ENCODE measurements around the gene E4F1. TPM values are rescaled to one million over a fixed set of nuclear protein-coding genes. Genes with fewer than 3 reads are reported as not detected.

E4F1 gene
- total RNA-seq, 1 donor from 2014 or later = 13.5 TPM

GRCh38 chr16:2189252-2189893, 34.0 kb upstream of the E4F1 start:
- peaks cover 17% of the 10 kb centered on the region for H3K27me3 ChIP-seq (ENCODE audit: low read depth)
- no peak for DNase-seq
- peaks cover 4% of the 10 kb centered on the region for H3K4me1 ChIP-seq
- no peaks in the 10 kb centered on the region for H3K36me3 ChIP-seq
- H3K4me3 ChIP-seq = no peak overlapping the region
- H3K9me3 ChIP-seq (replicated peaks) = no peaks in the 10 kb centered on the region
- TF ChIP-seq CTCF (IDR thresholded peaks at IDR 0.05; ENCODE audit: borderline replicate concordance) = no peak
- no peak overlapping the region for H3K27ac ChIP-seq (replicated peaks)
- intact Hi-C loops (cut with micrococcal nuclease) = no loop called here

DNA sequence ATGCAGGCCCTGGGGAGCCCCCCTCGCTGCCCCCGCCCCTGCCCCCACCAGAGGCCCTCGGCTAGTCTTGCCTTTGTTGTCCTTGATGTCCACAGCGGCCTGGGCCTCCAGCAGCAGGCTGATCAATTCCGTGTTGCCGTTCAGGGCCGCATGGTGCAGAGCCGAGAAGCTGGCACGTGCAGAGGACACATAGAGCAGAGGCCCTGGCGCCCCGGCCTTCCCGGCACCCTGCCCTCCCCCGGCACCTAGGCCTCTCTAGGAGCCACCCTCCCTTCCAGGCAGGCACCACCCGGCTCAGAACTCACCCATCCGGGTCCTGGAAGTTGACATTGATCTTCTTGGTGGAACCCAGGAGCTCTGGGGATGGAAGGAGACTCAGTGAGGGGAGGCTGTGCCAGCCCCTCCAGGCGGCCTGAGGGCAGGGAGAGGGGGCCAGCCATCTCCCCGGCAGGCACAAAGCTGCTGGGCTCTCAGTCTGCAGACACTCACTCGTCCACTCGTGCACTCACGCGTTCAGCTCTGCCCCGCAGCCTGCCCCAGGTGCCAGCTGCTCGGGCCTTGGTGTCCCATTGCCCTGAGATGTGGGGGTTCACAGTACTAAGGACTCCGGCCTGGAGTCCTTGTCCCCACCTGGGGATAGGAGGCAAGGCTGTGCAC, 33.3 kb upstream of the E4F1 start:
- H3K27ac ChIP-seq (replicated peaks) = no peak overlapping the region
- intact Hi-C loops (cut with micrococcal nuclease) = no loop called here
- no peak overlapping the region for H3K4me3 ChIP-seq
- no peak for DNase-seq
- peaks cover 6% of the 10 kb centered on the region for H3K4me1 ChIP-seq
- TF ChIP-seq CTCF (IDR thresholded peaks at IDR 0.05; ENCODE audit: borderline replicate concordance) = no peak
- peaks cover 25% of the 10 kb centered on the region for H3K27me3 ChIP-seq (ENCODE audit: low read depth)
- H3K36me3 ChIP-seq = no peaks in the 10 kb centered on the region
- H3K9me3 ChIP-seq (replicated peaks) = no peaks in the 10 kb centered on the region

DNA sequence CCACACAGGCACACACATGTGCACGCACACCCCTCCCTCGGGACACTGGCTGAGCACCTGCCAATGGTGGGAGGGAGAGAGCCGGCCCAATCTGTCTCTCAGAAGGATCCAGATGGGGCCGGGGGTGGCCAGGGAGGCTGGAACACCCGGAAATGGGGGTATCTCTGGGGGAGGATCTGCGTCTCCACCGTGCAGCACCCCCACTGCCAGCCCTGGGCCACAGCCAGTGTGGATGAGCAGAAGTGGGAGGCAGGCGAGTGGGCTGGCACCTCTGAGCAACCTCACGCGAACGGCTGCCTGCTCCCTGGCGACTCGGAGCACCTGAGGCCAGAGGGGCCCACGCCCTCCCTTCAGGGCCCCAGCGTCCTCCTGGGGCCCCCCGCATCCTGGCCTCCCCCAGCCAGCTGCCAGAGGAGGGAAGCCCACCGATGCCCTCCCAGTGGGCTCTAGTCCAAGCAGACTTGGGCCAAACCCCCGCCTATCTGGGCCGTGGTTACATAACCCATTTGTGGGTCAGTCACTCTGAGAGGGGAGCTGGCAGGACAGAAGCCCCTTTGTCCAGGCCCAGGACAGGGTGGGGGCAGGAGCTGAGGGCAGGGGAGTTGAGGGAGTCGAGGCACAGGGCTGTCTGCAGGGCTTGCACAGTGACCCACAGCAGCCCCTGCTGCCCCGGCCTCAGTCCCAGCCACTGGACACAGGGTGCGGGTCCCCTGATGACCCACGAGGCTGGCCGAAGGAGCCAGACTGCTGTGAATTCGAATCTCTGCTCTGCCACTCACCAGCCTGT, 32.5 kb upstream of the E4F1 start:
- H3K27ac ChIP-seq (replicated peaks) = peak overlapping the region; percentile 45
- H3K4me1 ChIP-seq = peaks cover 13% of the 10 kb centered on the region
- no peak overlapping the region for H3K4me3 ChIP-seq
- no peaks in the 10 kb centered on the region for H3K36me3 ChIP-seq
- peaks cover 32% of the 10 kb centered on the region for H3K27me3 ChIP-seq (ENCODE audit: low read depth)
- intact Hi-C loops (cut with micrococcal nuclease) = no loop called here
- no peaks in the 10 kb centered on the region for H3K9me3 ChIP-seq (replicated peaks)
- DNase-seq = no peak
- no peak for TF ChIP-seq CTCF (IDR thresholded peaks at IDR 0.05; ENCODE audit: borderline replicate concordance)

DNA sequence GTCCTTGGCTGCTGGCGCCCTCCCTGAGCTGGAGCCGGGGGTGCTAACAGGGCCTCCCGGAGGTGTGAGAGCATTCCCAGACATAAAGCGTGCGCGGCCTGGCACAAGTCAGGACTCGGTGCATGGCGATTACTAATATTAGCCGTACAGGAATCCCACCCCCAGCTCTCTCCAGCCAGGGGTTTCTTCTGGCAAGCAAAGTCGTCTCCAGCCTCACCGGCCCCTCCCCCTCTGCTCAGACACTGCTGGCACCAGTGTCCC, 32.0 kb upstream of the E4F1 start:
- Histone ChIP-seq H3K27me3 (ENCODE audit: low read depth) (peaks cover 36% of the 10 kb centered on the region), H3K4me3 (no peak overlapping the region), H3K27ac (replicated peaks) (peak overlapping the region; percentile 45), H3K36me3 (no peaks in the 10 kb centered on the region), H3K9me3 (replicated peaks) (no peaks in the 10 kb centered on the region), H3K4me1 (peaks cover 16% of the 10 kb centered on the region)
- no peak for TF ChIP-seq CTCF (IDR thresholded peaks at IDR 0.05; ENCODE audit: borderline replicate concordance)
- intact Hi-C loops (cut with micrococcal nuclease) = no loop called here
- no peak for DNase-seq

DNA sequence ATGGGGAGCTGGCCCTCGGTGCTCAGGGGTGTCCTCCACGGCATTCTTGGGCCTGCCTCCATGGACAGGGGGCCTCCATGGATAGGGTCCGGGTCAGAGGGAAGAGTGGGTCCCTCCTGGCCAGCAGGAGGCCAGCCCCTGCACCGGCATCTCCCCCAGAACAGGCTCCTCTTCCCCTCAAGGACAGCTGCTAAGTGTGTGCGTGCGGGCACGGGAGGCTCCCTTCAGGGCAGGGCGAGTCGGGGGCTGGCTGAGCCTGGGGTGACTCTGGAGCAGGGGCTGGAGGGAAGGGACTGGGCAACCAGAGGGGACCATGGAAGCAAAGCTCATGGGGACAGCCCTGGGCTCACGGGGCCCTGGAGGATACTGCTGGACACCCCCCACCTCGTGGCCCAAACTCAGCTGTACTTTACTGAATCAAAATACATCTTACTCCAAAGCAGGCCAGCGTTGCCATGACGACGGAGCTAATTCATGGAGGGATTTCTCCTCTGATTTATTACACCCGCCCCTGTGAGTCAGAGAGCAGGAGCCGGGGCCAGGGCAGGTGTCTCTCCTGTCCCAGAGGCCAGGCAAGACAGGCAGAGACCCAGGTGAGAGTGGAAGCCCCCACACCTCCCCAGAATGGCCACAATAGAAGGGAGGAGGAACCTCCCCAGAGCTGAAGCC, 29.1 kb upstream of the E4F1 start:
- Histone ChIP-seq H3K27ac (replicated peaks) (no peak overlapping the region), H3K4me3 (no peak overlapping the region), H3K4me1 (peaks cover 16% of the 10 kb centered on the region), H3K9me3 (replicated peaks) (no peaks in the 10 kb centered on the region), H3K36me3 (no peaks in the 10 kb centered on the region), H3K27me3 (ENCODE audit: low read depth) (peaks cover 61% of the 10 kb centered on the region)
- intact Hi-C loops (cut with micrococcal nuclease) = no loop called here
- DNase-seq = no peak
- no peak for TF ChIP-seq CTCF (IDR thresholded peaks at IDR 0.05; ENCODE audit: borderline replicate concordance)

Data from left ventricle myocardium inferior (tissue), 1 donor.